ENCODE data around the gene FIGN.

The FIGN gene

GRCh38 chr2:163607630-163608029, 128.2 kb downstream of the FIGN start:
- DNase-seq, result no peak

GRCh38 chr2:163606878-163607277, 128.9 kb downstream of the FIGN start:
- no peak for DNase-seq

- no peak for DNase-seq
Measured at GRCh38 chr2:163605779-163606178, 130.0 kb downstream of the FIGN start.

DNA sequence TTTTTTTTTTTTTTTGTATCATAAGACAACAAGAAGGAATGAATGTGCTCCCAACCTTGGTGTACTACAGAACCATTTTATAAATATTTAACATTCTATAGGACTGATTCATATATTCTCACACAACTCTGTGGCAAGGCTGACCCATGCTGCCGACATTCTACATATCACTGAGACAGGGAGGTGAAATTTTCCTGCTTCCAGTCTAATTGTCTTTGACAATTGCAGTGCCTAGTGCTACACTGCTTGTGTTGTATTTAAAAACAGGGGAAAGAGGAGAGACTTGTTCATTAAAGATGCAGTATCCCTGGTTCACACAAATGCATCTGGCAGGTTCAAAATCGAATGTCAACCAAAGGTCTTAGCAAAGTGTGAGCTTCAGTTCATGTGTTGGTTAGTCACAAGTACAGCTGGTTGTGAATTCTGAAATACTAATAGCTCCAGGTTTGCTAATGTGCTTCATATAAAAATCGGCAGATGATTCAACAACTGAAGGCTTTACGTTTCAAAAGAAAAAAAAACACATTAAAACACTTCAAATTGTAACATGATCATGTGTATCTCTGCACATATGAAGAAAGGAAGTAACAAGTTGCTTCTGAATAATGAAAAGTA, 130.8 kb downstream of the FIGN start:
- no peak for DNase-seq

- no peak for DNase-seq
Measured at GRCh38 chr2:163602196-163602595, 133.6 kb downstream of the FIGN start.

GRCh38 chr2:163601377-163601776, 134.4 kb downstream of the FIGN start:
- DNase-seq, result no peak

GRCh38 chr2:163600801-163601200, 135.0 kb downstream of the FIGN start:
- no peak for DNase-seq

- DNase-seq, result no peak
Measured at GRCh38 chr2:163595028-163595427, 140.8 kb downstream of the FIGN start.

DNA sequence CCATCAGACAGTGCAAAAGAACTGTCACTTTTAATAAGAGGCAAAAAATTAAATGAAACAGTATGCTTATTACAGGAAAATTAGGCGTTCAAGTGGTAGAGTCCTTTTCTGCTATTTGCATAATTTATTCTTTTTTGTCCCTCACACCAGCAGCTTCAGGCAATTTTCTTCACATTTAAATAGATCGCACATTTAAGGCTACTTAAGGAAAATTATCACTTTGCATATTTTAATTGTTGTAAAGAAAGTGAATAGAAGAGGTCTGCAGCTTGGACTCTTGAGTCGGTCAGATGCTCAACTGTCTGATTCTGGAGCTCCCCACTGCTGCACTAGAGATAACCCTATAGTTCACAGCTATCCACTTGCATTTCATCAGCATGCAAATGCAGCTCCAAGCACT, 141.3 kb downstream of the FIGN start:
- no peak for DNase-seq

DNA sequence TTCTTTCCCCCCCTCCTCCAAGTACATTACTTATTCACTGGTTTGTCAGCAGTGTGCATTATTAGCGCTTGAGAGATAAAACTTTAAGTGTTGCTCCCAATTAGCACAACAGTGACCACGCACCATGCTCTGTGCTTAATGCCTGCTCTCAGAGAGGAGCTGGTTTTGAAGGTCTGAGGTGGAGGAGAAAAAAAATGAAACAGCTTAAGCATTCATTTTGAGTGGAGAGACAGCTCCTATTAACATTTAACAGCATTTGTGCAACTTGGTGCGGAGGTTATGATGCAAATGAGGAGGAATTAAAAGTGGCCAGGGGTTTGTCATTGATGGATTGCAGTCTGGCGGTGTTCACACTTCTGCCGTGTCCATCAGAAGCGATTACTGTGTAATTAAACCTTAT, 141.8 kb downstream of the FIGN start:
- DNase-seq, result no peak

- DNase-seq, result no peak
Measured at GRCh38 chr2:163592954-163593622, 142.7 kb downstream of the FIGN start.

GRCh38 chr2:163591461-163591860, 144.3 kb downstream of the FIGN start:
- DNase-seq, result no peak

GRCh38 chr2:163580757-163581156, 155.1 kb downstream of the FIGN start:
- no peak for DNase-seq

DNA sequence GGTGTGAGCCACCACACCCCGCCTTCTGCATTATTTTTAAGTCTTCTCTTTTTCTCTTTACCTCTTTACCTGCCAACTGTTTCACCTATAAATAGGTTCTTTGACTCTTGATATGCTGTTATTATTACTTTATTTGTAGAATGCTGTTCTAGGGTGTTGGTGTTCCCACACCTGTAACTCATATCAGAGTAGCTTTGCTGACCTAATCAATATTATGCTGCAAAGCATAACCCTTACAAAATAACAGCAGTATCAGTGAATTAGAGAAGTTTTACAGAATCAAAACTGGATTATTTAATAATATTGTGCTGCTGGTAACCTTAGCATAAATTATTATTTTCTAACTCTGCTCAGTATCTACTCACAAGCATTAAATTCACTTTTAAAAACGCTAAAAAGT, 161.5 kb downstream of the FIGN start:
- no peak for DNase-seq

- DNase-seq, result no peak
Measured at GRCh38 chr2:163573652-163574051, 162.2 kb downstream of the FIGN start.

GRCh38 chr2:163572850-163573249, 163.0 kb downstream of the FIGN start:
- DNase-seq, result no peak

GRCh38 chr2:163571423-163572102, 164.2 kb downstream of the FIGN start:
- no peak for DNase-seq

GRCh38 chr2:163570391-163570790, 165.4 kb downstream of the FIGN start:
- no peak for DNase-seq

DNA sequence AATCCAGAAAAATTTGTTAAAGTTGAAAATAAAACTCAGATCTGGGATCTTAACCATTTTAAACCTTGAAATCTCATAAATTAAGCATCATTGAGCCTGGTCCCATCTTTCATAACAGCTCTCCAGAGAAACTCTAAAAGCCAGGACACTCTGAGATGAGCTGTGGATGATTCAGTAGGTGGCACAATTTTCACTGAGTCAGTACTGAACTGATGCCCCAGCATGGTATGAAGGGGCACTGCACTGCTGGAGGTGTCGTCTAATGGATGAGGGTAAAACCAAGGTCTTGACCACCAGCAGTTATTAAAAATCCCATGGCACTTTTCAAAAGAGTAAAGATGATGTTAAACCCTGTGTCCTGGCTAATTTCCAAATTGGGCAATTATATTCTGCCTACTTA, 170.6 kb downstream of the FIGN start:
- no peak for DNase-seq

GRCh38 chr2:163564236-163564635, 171.6 kb downstream of the FIGN start:
- no peak for DNase-seq

DNA sequence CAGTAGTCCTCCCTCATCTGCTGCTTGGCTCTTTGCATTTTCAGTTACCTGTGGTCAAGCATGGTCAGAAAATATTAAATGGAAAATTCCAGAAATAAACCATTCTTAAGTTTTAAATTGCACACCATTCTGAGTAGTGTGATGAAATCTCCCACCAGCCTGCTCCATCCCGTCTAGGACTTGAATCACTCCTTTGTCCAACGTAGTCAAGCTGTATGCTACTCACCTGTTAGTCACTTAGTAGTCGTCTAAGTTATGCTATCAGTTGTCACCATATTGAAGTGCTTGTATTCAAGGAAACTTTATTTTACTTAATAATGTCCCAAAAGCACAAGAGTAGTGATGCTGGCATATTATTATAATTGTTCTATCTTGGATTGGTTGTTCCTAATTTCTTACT, 172.5 kb downstream of the FIGN start:
- DNase-seq, result no peak

- no peak for DNase-seq
Measured at GRCh38 chr2:163558251-163559021, 177.4 kb downstream of the FIGN start.

DNA sequence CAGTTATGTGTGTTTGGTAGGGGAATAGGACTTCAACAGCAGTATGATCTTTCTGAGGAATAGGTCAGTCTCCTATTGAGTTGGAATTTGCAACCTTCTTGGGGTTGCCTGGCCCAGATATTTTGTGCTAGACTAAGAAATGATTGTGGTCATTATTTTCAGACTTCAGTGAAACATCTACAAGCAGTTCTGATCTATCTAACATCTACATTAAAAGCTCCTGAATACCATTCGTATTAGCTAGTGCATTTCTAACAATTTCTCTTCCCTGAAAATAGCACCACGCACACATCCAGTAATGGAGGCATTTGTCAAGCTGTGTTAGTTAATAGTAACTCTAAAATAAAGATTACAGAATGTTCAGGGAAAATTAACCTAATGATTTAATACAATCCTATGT, 179.3 kb downstream of the FIGN start:
- no peak for DNase-seq

- DNase-seq, result no peak
Measured at GRCh38 chr2:163554864-163555263, 180.9 kb downstream of the FIGN start.
